SKM-1 (cell line): ENCODE data around the gene WDR81.
"Not testable (repeated sequence)": the region's sequence is repeated elsewhere in the genome, so short reads cannot be mapped to it uniquely, and the experiment has no call there.

Experiments
- DNase-seq: peaks from one replicate; lab custom pipeline; 2025; ENCODE audit not compliant: unreplicated experiment; lab: John Stamatoyannopoulos, UW

Gene WDR81

GRCh38 chr17:1730326-1731193 is 6.1 kb downstream of the WDR81 start:
- no peak for DNase-seq

- DNase-seq: no peak
Observed at GRCh38 chr17:1731194-1731506, 6.6 kb downstream of the WDR81 start.

- DNase-seq: no peak
Observed at GRCh38 chr17:1732241-1732832, 7.8 kb downstream of the WDR81 start.

GRCh38 chr17:1732833-1733321 is 8.4 kb downstream of the WDR81 start:
- DNase-seq: no peak

GRCh38 chr17:1733759-1734158 is 9.3 kb downstream of the WDR81 start:
- no peak for DNase-seq

GRCh38 chr17:1735418-1735817 is 10.9 kb downstream of the WDR81 start:
- DNase-seq: no peak

- DNase-seq: no peak
Observed at GRCh38 chr17:1735834-1736347, 11.4 kb downstream of the WDR81 start.

GRCh38 chr17:1736348-1737281 is 12.1 kb downstream of the WDR81 start:
- DNase-seq: no peak

- no peak for DNase-seq
Observed at GRCh38 chr17:1737531-1738291, 13.2 kb downstream of the WDR81 start.

- DNase-seq: not testable (repeated sequence)
Observed at GRCh38 chr17:1741899-1742298, 17.4 kb downstream of the WDR81 start.

GRCh38 chr17:1742371-1743087 is 18.0 kb downstream of the WDR81 start, which contains the start of gene SERPINF2:
SERPINF2 (plus strand) TSS chr17:1742871; CDS start chr17:1744996, 2,125 bp downstream.
- DNase-seq: no peak

GRCh38 chr17:1743088-1743439 is 18.6 kb downstream of the WDR81 start:
- DNase-seq: no peak

- no peak for DNase-seq
Observed at GRCh38 chr17:1744551-1745512, 20.3 kb downstream of the WDR81 start.

- DNase-seq: no peak
Observed at GRCh38 chr17:1745513-1746020, 21.1 kb downstream of the WDR81 start.

GRCh38 chr17:1746975-1747543 is 22.6 kb downstream of the WDR81 start:
- no peak for DNase-seq

- DNase-seq: no peak
Observed at GRCh38 chr17:1750628-1751027, 26.1 kb downstream of the WDR81 start.

GRCh38 chr17:1752425-1753262 is 28.1 kb downstream of the WDR81 start:
- peak; percentile 13 for DNase-seq
